ENCODE data around the gene ARVCF.

ARVCF gene

DNA sequence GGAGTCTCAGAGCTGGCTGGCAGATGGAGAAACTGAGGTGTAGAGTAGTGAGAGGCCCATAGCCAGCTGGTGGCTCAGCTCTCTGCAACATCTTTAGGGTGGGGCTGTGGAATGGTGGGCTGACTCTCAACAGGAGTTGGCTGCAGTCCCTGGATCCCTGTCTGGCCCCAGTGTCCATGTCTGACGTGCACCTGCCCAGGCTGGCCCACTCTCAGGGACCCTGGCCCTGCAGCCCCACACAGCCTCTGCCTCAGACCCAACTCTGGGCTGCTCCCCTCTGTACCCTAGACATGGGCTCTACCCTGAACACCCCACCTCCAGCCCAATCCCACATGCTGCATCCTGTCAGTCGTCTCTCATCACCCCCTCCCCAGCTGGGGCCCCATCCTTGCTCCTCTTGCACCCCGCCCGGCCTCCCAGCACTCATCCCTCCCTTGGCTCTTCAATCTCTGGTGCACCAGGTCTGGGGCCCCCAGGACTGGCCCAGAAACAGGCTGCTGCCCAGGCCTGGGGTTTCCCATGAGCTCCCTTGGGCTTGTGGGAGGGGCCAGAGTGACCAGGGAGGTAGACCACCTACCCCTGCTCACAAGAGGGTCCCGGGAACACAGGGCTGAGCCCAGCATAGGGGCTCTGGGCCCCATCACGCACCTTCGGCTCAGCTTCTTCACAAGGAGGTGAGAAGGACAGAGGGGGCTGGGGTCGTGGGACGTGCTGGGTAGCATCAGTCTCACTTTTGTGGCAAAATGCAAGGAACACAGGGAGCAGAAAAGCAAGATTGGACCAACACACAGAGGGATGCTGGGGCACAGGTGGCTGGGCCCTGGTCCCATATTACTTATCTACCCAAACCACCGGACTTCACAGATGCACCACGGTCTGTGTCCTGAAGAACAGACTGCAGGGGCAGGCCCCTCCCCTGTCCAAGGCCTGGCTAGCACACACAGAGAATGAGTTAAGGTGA lies 31.5 kb downstream of the ARVCF start:
- no peak overlapping the region for H3K4me3 ChIP-seq (replicated peaks in 1 of 2; ENCODE audit: low read depth in 2 of 2, low read length in 2 of 2)
- TF ChIP-seq, protein P1, sequence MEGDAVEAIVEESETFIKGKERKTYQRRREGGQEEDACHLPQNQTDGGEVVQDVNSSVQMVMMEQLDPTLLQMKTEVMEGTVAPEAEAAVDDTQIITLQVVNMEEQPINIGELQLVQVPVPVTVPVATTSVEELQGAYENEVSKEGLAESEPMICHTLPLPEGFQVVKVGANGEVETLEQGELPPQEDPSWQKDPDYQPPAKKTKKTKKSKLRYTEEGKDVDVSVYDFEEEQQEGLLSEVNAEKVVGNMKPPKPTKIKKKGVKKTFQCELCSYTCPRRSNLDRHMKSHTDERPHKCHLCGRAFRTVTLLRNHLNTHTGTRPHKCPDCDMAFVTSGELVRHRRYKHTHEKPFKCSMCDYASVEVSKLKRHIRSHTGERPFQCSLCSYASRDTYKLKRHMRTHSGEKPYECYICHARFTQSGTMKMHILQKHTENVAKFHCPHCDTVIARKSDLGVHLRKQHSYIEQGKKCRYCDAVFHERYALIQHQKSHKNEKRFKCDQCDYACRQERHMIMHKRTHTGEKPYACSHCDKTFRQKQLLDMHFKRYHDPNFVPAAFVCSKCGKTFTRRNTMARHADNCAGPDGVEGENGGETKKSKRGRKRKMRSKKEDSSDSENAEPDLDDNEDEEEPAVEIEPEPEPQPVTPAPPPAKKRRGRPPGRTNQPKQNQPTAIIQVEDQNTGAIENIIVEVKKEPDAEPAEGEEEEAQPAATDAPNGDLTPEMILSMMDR (IDR thresholded peaks at IDR 0.05; ENCODE audit: low read depth, low read length): no peak
- no peak for DNase-seq (ENCODE audit: low read depth in 2 of 2)

DNA sequence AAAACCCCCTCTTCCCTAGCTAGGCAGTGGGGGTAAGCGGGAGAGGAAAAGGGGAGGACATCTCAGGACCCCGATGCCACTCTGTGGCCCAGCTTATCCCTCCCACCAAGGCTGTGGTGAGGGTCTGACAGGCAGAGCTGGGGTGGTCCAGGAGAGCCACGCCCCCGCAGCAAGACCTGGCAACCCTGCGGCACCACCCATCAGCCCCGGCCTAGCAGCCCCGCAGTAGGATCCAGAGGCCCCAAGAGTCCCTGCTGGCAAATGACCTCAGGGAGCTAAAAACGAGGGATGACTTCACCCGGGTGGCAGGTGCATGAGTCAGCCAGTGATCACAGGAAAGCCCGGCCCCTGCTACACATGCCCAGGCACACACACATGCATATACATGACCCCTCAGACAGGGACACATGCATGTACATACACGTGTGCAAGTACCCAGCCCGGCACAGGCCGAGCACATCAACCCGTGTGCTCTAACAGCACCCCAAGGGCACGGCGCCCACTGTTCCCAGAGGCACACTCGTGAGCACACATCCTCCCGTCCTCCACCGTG lies 32.3 kb downstream of the ARVCF start:
- peak in 1 of 2 donors; percentile 76 for DNase-seq (ENCODE audit: low read depth in 2 of 2)
- no peak overlapping the region for H3K4me3 ChIP-seq (replicated peaks in 1 of 2; ENCODE audit: low read depth in 2 of 2, low read length in 2 of 2)
- TF ChIP-seq, protein P1 (IDR thresholded peaks at IDR 0.05; ENCODE audit: low read depth, low read length): no peak

DNA sequence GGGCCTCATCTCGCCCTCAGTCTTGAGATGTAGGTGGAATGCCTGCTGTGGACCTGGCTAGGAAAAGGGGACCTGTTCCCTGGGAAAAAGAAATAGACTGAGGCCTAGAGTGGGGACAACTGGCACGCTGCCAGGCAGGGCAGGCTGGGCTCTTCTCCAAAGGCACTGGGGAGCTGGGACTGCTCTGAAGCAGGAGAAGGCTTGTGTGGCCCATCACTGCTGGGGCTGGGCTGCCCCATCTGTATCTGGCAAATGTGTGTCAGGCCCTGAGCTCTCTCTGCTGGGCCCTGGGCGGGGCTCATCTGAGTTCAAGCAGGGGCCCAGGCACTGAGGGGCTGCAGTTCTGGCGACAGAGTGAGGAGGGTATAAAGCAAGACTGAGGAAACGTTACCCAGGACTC lies 32.9 kb downstream of the ARVCF start:
- H3K4me3 ChIP-seq (replicated peaks in 1 of 2; ENCODE audit: low read depth in 2 of 2, low read length in 2 of 2): no peak overlapping the region
- TF ChIP-seq, protein P1 (IDR thresholded peaks at IDR 0.05; ENCODE audit: low read depth, low read length): no peak
- no peak for DNase-seq (ENCODE audit: low read depth in 2 of 2)

DNA sequence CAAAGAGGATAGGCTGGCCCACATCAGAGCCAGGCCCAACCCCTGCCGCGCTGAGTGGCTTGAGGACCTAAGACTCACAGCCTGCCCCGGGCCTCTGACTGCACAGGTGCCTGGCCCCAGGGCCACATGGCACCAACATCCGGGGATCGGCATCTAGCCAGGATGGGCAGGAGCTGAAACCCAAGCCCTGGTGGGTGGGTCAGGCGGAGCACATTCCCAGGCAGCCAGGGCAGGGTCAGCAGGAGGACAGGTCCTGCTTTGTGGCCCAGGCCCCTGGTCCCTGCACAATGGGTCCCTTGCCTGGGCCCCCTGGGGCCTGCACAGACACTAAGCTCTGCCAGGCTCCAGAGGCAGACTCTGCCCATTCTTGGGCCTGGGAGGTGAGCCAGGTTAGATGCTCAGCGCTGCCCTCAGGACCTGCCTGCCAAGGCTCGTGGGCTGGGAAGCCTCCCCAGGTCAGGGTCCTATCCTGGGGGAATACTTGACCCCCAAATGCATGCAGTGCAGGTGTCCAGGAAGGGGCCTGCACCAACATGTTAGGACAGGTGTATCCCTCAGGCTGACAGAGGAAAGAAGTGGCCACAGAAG lies 33.5 kb downstream of the ARVCF start:
- DNase-seq (ENCODE audit: low read depth in 2 of 2): no peak
- TF ChIP-seq, protein P1 (IDR thresholded peaks at IDR 0.05; ENCODE audit: low read depth, low read length): no peak
- H3K4me3 ChIP-seq (replicated peaks in 1 of 2; ENCODE audit: low read depth in 2 of 2, low read length in 2 of 2): no peak overlapping the region

DNA sequence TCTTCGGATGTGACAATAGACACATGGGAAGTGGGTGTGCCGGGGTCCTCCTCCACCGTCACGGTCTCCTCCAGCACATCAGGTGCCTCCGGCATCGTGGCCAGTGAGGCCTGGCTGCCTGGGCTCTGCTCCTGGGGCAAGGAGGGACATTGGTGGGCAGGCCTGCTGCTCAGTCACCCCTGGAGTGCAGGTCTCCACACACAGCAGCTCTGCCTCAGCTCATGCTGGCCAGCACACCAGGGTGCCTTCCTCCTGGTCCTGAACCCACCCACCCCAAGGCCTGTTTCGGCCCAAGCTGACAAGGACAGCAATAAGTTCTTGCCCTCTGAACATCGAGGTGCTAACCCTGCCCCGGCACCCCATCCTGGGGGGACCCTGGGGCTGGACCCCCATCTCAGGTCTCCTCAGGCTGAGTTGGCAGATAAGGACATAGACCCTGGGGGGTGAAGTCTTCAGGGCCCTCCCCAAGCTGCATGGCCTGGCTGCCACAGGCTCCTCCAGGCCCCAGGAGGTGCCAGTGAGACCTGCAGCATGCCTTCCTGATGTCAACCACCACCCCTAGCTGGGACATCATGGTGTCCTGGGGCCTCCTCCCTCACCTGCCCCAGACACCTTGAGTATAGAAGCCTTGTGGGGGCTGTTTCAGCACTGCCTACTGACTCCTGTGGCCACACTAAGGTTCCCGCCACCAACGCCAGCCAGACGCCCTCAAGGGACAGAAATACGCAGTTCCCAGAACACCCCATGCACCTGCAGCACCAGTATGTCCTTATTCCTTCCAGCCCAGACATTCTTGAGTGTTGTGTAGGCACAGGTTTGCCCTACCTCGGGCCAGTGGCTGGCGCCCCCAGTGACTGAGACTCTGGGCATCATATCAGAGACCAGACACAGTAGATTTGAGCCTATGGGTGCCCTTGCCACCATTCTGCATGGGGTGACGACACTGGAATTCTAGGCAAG lies 34.4 kb downstream of the ARVCF start:
- no peak overlapping the region for H3K4me3 ChIP-seq (replicated peaks in 1 of 2; ENCODE audit: low read depth in 2 of 2, low read length in 2 of 2)
- DNase-seq (ENCODE audit: low read depth in 2 of 2): no peak
- TF ChIP-seq, protein P1 (IDR thresholded peaks at IDR 0.05; ENCODE audit: low read depth, low read length): no peak

Data from cardiac fibroblast (primary cell).